Adrenal gland (tissue), 12 donors: ENCODE results near the gene PTPRF. TPM values are rescaled to one million over a fixed set of nuclear protein-coding genes. Genes with fewer than 3 reads are reported as not detected.

ENCODE experiments used
- DNase-seq, 7 donors: peaks; one replicate each; pipeline ENCODE4 v3.0.0-alpha.2; 2019 to 2020
- H3K27ac ChIP-seq, 5 donors: fragments of 200-600 bp; sonication (generic) in 4 of 5; 1 replicate in 3 of 5; 2 replicates in 2 of 5; pipeline versions ENCODE4 v1.5.1 to v1.8.0; 2016 to 2020; ENCODE audit warnings: mild to moderate bottlenecking in 1 of 5
- H3K27me3 ChIP-seq: fragments of 200-600 bp; 2 replicates; pipeline ENCODE4 v1.8.0; 2021
- H3K36me3 ChIP-seq, 2 donors: fragments of 200-600 bp; replicated peaks in 1 of 2; 1 replicate in 1 of 2; 2 replicates in 1 of 2; pipeline versions ENCODE4 v1.5.1 to v1.8.0; 2018 to 2022
- H3K4me1 ChIP-seq, 2 donors: fragments of 200-600 bp; replicated peaks in 1 of 2; 1 replicate in 1 of 2; 2 replicates in 1 of 2; pipeline versions ENCODE4 v1.5.1 to v1.8.0; 2018 to 2021
- H3K4me3 ChIP-seq, 4 donors: fragments of 200-600 bp; sonication (generic) in 3 of 4; one replicate each; pipeline ENCODE4 v1.5.1; 2016 to 2018
- H3K9me3 ChIP-seq, 3 donors: fragments of 200-600 bp; sonication (generic) in 1 of 3; replicated peaks in 1 of 3; 1 replicate in 2 of 3; 2 replicates in 1 of 3; pipeline versions ENCODE4 v1.5.1 to v1.8.0; 2016 to 2021
- POLR2A ChIP-seq, 2 donors: fragments of 450-650 bp; IDR thresholded peaks; one replicate each; pipeline ENCODE4 v1.6.1; 2017; ENCODE audit warnings: antibody characterized with exemption in 2 of 2, mild to moderate bottlenecking in 2 of 2, moderate library complexity in 1 of 2
- WGBS, 4 donors: extraction: QIAGEN DNeasy Blood & Tissue Kit in 2 of 4; methylation state at CpG; one replicate each; pipeline versions ENCODE4 v1.1.5 to v1.1.7; 2013 to 2017; 5-methylcytosine and 5-hydroxymethylcytosine counted together
- intact Hi-C, 2 donors: fragments of 100-400 bp; cut with DNase I; formaldehyde crosslinking; loops; one replicate each; pipeline versions ENCODE4 v1.14.1 to v1.15.0; 2022 to 2023
- polyA plus RNA-seq, 3 donors: library from polyadenylated mRNA; stranded (reverse); fragments of 200-250 nt in 2 of 3; fragments of 350-450 nt in 1 of 3; fragmentation: Illumina TruSeq in 1 of 3; extraction: RNeasy Lipid Tissue Mini Kit (QIAGEN cat#74804) in 1 of 3; gene quantifications; one replicate each; pipeline ENCODE4 v1.2.3, GENCODE V29; 2013 to 2014
- total RNA-seq, 9 donors: library from RNA; depleted of rRNA in 4 of 9; stranded (reverse); fragments of >200 nt in 4 of 9; fragments of 120-200 nt in 1 of 9; fragmentation: NEBNext Ultra II Directional in 1 of 9; extraction: Animal tissue kit (Norgen Biotek cat#: 25700) in 1 of 9; gene quantifications; one replicate each; pipeline versions ENCODE4 v1.1.0 to v1.2.4, GENCODE V29; 2013 to 2023
- TF ChIP-seq, protein P1 (sequence below), 6 experiments: fragments of 450-650 bp in 4 of 6; fragments of 200-600 bp in 2 of 6; sonication (generic) in 1 of 6; IDR thresholded peaks; 1 replicate in 5 of 6; 2 replicates in 1 of 6; pipeline versions ENCODE4 v1.5.1 to v1.8.0; 2016 to 2021; ENCODE audit warnings: antibody characterized with exemption in 6 of 6, mild to moderate bottlenecking in 2 of 6, moderate library complexity in 1 of 6
- donor health status: healthy with polysubstance abuse.
- donor health status: Bipolar disorder and iron deficiency.
- donor health status: DM: yes; HTN: yes; CAD: no.
- donor health status: DM: no; HTN: no; CAD: no.
- donor health status: DM: no; HTN: no; CAD: no.
- donor health status: DM: yes; HTN: yes; CAD: no.

PTPRF gene
- total and polyA plus RNA-seq, 12 donors = 9.2 to 92.0 (median 30.1) TPM

DNA sequence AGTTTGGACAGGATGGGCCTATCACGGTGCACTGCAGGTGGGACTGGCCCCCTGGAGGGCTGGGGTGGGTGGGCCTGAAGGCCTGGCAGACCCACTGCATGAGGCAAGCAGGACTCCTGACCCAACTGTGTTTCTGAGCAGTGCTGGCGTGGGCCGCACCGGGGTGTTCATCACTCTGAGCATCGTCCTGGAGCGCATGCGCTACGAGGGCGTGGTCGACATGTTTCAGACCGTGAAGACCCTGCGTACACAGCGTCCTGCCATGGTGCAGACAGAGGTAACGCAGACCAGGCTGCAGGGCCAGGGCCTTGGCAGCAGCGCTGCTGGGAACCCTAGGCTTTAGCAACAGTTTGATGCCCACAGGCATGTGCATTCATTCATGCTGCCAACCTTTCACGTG lies 90.3 kb downstream of the PTPRF start:
- H3K9me3 ChIP-seq = no peaks in the 10 kb centered on the region
- H3K27ac ChIP-seq = no peak overlapping the region
- no peaks in the 10 kb centered on the region for H3K4me1 ChIP-seq
- TF ChIP-seq, protein P1, sequence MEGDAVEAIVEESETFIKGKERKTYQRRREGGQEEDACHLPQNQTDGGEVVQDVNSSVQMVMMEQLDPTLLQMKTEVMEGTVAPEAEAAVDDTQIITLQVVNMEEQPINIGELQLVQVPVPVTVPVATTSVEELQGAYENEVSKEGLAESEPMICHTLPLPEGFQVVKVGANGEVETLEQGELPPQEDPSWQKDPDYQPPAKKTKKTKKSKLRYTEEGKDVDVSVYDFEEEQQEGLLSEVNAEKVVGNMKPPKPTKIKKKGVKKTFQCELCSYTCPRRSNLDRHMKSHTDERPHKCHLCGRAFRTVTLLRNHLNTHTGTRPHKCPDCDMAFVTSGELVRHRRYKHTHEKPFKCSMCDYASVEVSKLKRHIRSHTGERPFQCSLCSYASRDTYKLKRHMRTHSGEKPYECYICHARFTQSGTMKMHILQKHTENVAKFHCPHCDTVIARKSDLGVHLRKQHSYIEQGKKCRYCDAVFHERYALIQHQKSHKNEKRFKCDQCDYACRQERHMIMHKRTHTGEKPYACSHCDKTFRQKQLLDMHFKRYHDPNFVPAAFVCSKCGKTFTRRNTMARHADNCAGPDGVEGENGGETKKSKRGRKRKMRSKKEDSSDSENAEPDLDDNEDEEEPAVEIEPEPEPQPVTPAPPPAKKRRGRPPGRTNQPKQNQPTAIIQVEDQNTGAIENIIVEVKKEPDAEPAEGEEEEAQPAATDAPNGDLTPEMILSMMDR (IDR thresholded peaks at IDR 0.05) = no peak
- no peak for TF ChIP-seq POLR2A (IDR thresholded peaks at IDR 0.05)
- intact Hi-C loops = no loop called here
- DNase-seq = no peak
- 87 to 97% (median 96%) methylated on average over 4 to 16 of the region's 16 CpGs; no CpG with 5 or more reads in 1 of the 4 donors for WGBS, 4 donors
- H3K36me3 ChIP-seq = peaks cover 0 to 6% of the 10 kb centered on the region in 2 donors
- no peaks in the 10 kb centered on the region for H3K27me3 ChIP-seq
- no peak overlapping the region for H3K4me3 ChIP-seq

DNA sequence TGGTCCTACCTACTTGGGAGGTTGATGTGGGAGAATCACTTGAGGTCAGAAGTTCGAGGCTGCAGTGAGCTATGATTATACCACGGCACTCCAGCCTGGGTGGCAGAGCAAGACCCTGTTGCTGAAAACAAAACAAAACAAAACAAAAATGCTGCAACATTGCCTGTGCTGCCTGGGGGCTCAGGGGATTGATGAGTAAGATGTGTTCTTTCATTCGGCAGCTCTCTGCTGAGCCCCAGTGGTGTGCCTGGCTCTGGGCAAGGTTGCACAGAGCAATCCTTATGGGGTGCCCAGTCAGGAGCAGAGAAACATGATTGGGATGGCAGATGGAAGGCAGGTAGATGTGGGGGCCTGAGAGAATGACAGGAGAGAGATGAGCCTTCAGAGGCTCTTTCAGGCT lies 90.7 kb downstream of the PTPRF start:
- H3K27me3 ChIP-seq = no peaks in the 10 kb centered on the region
- TF ChIP-seq, protein P1 (IDR thresholded peaks at IDR 0.05) = no peak
- no peak for TF ChIP-seq POLR2A (IDR thresholded peaks at IDR 0.05)
- H3K9me3 ChIP-seq = no peaks in the 10 kb centered on the region
- intact Hi-C loops = no loop called here
- no peaks in the 10 kb centered on the region for H3K4me1 ChIP-seq
- H3K4me3 ChIP-seq = no peak overlapping the region
- WGBS, 4 donors = 89 to 98% (median 94%) methylated on average over 3 of the region's 3 CpGs
- DNase-seq = no peak
- H3K36me3 ChIP-seq = peaks cover 0 to 6% of the 10 kb centered on the region in 2 donors
- no peak overlapping the region for H3K27ac ChIP-seq

DNA sequence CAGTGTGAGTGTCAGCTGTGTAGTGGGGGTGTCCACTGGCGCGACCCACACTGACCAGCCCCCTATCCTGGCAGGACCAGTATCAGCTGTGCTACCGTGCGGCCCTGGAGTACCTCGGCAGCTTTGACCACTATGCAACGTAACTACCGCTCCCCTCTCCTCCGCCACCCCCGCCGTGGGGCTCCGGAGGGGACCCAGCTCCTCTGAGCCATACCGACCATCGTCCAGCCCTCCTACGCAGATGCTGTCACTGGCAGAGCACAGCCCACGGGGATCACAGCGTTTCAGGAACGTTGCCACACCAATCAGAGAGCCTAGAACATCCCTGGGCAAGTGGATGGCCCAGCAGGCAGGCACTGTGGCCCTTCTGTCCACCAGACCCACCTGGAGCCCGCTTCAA lies 91.2 kb downstream of the PTPRF start:
- no peaks in the 10 kb centered on the region for H3K4me1 ChIP-seq
- TF ChIP-seq POLR2A (IDR thresholded peaks at IDR 0.05) = no peak
- TF ChIP-seq, protein P1 (IDR thresholded peaks at IDR 0.05) = no peak
- intact Hi-C loops = no loop called here

DNA sequence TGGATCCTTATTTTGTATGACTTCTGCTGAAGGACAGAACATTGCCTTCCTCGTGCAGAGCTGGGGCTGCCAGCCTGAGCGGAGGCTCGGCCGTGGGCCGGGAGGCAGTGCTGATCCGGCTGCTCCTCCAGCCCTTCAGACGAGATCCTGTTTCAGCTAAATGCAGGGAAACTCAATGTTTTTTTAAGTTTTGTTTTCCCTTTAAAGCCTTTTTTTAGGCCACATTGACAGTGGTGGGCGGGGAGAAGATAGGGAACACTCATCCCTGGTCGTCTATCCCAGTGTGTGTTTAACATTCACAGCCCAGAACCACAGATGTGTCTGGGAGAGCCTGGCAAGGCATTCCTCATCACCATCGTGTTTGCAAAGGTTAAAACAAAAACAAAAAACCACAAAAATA lies 91.8 kb downstream of the PTPRF start:
- H3K27ac ChIP-seq = no peak overlapping the region

More for the DNA sequence above, 91.2 kb downstream of the PTPRF start:
- no peak for DNase-seq
- 90 to 97% (median 94%) methylated on average over 4 to 18 of the region's 18 CpGs for WGBS, 4 donors
- H3K27me3 ChIP-seq = no peaks in the 10 kb centered on the region
- H3K36me3 ChIP-seq = peaks cover 0 to 6% of the 10 kb centered on the region in 2 donors
- H3K4me3 ChIP-seq = no peak overlapping the region
- H3K9me3 ChIP-seq = no peaks in the 10 kb centered on the region
- H3K27ac ChIP-seq = no peak overlapping the region

More for the DNA sequence above, 91.8 kb downstream of the PTPRF start:
- Histone ChIP-seq H3K9me3 (no peaks in the 10 kb centered on the region), H3K4me3 (no peak overlapping the region), H3K4me1 (no peaks in the 10 kb centered on the region), H3K27me3 (no peaks in the 10 kb centered on the region), H3K36me3 (peaks cover 0 to 6% of the 10 kb centered on the region in 2 donors)
- no peak for TF ChIP-seq POLR2A (IDR thresholded peaks at IDR 0.05)
- TF ChIP-seq, protein P1 (IDR thresholded peaks at IDR 0.05) = no peak
- WGBS, 4 donors = 72 to 81% (median 78%) methylated on average over 10 of the region's 10 CpGs
- no peak for DNase-seq
- intact Hi-C loops = no loop called here
